Body of pancreas (tissue), 4 donors: ENCODE data around the gene SHROOM2. TPM values are rescaled to one million over a fixed set of nuclear protein-coding genes. Genes with fewer than 3 reads are reported as not detected.

Source experiments
- ATAC-seq: fragments of 150-250 bp; one replicate; pipeline ENCODE4 v1.9.1; 2016
- DNase-seq, 4 donors: peaks; one replicate each; pipeline ENCODE4 v3.0.0-alpha.2; 2019
- H3K27ac ChIP-seq, 4 donors: fragments of 200-600 bp; sonication (generic); 1 replicate in 3 of 4; 2 replicates in 1 of 4; pipeline versions ENCODE4 v1.5.1 to v1.6.1; 2016 to 2019; ENCODE audit warnings: mild to moderate bottlenecking in 1 of 4, mixed read lengths in 1 of 4, moderate library complexity in 1 of 4
- H3K27me3 ChIP-seq, 2 donors: fragments of 200-600 bp; sonication (generic); one replicate each; pipeline ENCODE4 v1.6.0; 2016; ENCODE audit warnings: mild to moderate bottlenecking in 1 of 2
- H3K36me3 ChIP-seq, 2 donors: fragments of 200-600 bp; sonication (generic); replicated peaks in 1 of 2; 2 replicates each; pipeline ENCODE4 v1.5.1; 2016; ENCODE audit warnings: low read depth in 2 of 2; ENCODE audit not compliant: insufficient read depth in 1 of 2
- H3K4me1 ChIP-seq: fragments of 200-600 bp; sonication (generic); one replicate; pipeline ENCODE4 v1.6.0; 2016
- H3K4me3 ChIP-seq, 2 donors: fragments of 200-600 bp; sonication (generic); 1 replicate in 1 of 2; 2 replicates in 1 of 2; pipeline ENCODE4 v1.5.1; 2016 to 2019
- H3K9me3 ChIP-seq, 3 donors: fragments of 200-600 bp; sonication (generic); 1 replicate in 2 of 3; 2 replicates in 1 of 3; pipeline ENCODE4 v1.5.1; 2016
- CTCF ChIP-seq, 7 experiments: fragments of 450-650 bp in 4 of 7; fragments of 200-600 bp in 3 of 7; sonication (generic) in 3 of 7; IDR thresholded peaks; one replicate each; pipeline ENCODE4 v1.5.1; 2016 to 2019; ENCODE audit warnings: antibody characterized with exemption in 7 of 7
- POLR2A ChIP-seq, 3 donors: fragments of 450-650 bp; IDR thresholded peaks; one replicate each; pipeline ENCODE4 v1.6.1; 2016; ENCODE audit warnings: antibody characterized with exemption in 3 of 3, mild to moderate bottlenecking in 2 of 3
- WGBS, 2 donors: methylation state at CpG; one replicate each; pipeline ENCODE4 v1.1.5; 2017; 5-methylcytosine and 5-hydroxymethylcytosine counted together
- intact Hi-C: fragments of 100-400 bp; cut with DNase I; formaldehyde crosslinking; loops from one replicate; pipeline ENCODE4 v1.15.1; 2023
- total RNA-seq, 2 donors: library from RNA; depleted of rRNA; stranded (reverse); fragments of >200 nt; gene quantifications; one replicate each; pipeline ENCODE4 v1.1.0, GENCODE V29; 2016

The SHROOM2 gene
- total RNA-seq, 2 donors from 2014 or later = 9.9 TPM

- ATAC-seq (no peak), DNase-seq (no peak)
- 59 to 63% methylated on average over 9 to 10 of the region's 11 CpGs for WGBS, 2 donors
- no peaks in the 10 kb centered on the region for H3K36me3 ChIP-seq
- no peaks in the 10 kb centered on the region for H3K27me3 ChIP-seq
- H3K4me1 ChIP-seq = no peaks in the 10 kb centered on the region
- H3K9me3 ChIP-seq = no peaks in the 10 kb centered on the region
- no peak overlapping the region for H3K27ac ChIP-seq
- intact Hi-C loops = no loop called here
- TF ChIP-seq POLR2A (IDR thresholded peaks at IDR 0.05) (no peak), CTCF (IDR thresholded peaks at IDR 0.05) (no peak)
- no peak overlapping the region for H3K4me3 ChIP-seq
Observed at GRCh38 chrX:9797384-9798360, 11.4 kb downstream of the SHROOM2 start.

- WGBS, 2 donors = 82 to 90% methylated on average over 3 to 4 of the region's 4 CpGs
- intact Hi-C loops = no loop called here
Observed at GRCh38 chrX:9802737-9803136, 16.5 kb downstream of the SHROOM2 start.

GRCh38 chrX:9804444-9804843 lies 18.2 kb downstream of the SHROOM2 start:
- no peak overlapping the region for H3K4me3 ChIP-seq
- H3K36me3 ChIP-seq = no peaks in the 10 kb centered on the region
- DNase-seq = no peak
- H3K4me1 ChIP-seq = no peaks in the 10 kb centered on the region
- TF ChIP-seq CTCF (IDR thresholded peaks at IDR 0.05) (no peak), POLR2A (IDR thresholded peaks at IDR 0.05) (no peak)
- H3K9me3 ChIP-seq = no peaks in the 10 kb centered on the region
- ATAC-seq = no peak
- no peaks in the 10 kb centered on the region for H3K27me3 ChIP-seq
- no peak overlapping the region for H3K27ac ChIP-seq
- intact Hi-C loops = no loop called here
- 82 to 83% methylated on average over 4 to 5 of the region's 5 CpGs for WGBS, 2 donors

More at GRCh38 chrX:9802737-9803136, 16.5 kb downstream of the SHROOM2 start:
- Histone ChIP-seq H3K9me3 (no peaks in the 10 kb centered on the region), H3K27ac (no peak overlapping the region), H3K4me1 (no peaks in the 10 kb centered on the region), H3K36me3 (no peaks in the 10 kb centered on the region), H3K4me3 (no peak overlapping the region), H3K27me3 (no peaks in the 10 kb centered on the region)
- no peak for DNase-seq
- ATAC-seq = no peak
- TF ChIP-seq POLR2A (IDR thresholded peaks at IDR 0.05) (no peak), CTCF (IDR thresholded peaks at IDR 0.05) (no peak)

- Histone ChIP-seq H3K27ac (no peak overlapping the region), H3K9me3 (no peaks in the 10 kb centered on the region), H3K27me3 (no peaks in the 10 kb centered on the region), H3K4me3 (no peak overlapping the region), H3K4me1 (no peaks in the 10 kb centered on the region), H3K36me3 (no peaks in the 10 kb centered on the region)
- TF ChIP-seq POLR2A (IDR thresholded peaks at IDR 0.05) = no peak
- TF ChIP-seq CTCF (IDR thresholded peaks at IDR 0.05) = no peak
- no peak for ATAC-seq
- DNase-seq = no peak
- intact Hi-C loops = no loop called here
- 91 to 93% methylated on average over 7 of the region's 7 CpGs for WGBS, 2 donors
Observed at GRCh38 chrX:9805956-9806355, 19.7 kb downstream of the SHROOM2 start.
